GM21619 (cell line): ENCODE results near the gene KIAA1143.

Experiments used
- ATAC-seq: cut with Tn5 transposase; IDR thresholded peaks from one replicate; pipeline ENCODE4 v1.9.1; 2021; ENCODE audit not compliant: unreplicated experiment

KIAA1143 gene

GRCh38 chr3:44761424-44762169 lies at the start of gene KIAA1143, which contains the start of gene KIF15:
Gene KIAA1143, minus strand, starts transcription at chr3:44761619. Its CDS starts 17 bp downstream, at chr3:44761602.
Gene KIF15, plus strand, starts transcription at chr3:44761794. Its CDS starts 72 bp downstream, at chr3:44761866.
- ATAC-seq, result peak; percentile 89

DNA sequence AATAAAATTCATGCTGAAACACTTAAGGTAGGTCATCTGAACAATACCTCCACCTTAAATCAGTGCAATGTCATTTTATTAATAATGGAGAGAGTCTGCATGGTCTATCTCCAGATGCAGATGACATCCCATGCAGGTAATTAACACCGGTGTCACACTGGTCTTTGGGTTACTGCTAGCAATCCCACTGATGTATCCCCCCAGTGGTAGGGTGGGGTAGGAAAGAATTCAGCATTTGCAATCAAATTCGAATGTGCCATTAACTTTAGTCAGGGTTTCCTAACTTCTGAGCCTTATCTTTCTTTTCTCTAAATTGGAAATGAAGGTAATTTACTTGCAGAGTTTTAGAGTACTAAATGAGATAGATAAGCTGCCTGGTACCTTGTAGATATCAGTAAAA lies 44.5 kb upstream of the KIAA1143 start:
- no peak for ATAC-seq

GRCh38 chr3:44803298-44803697 lies 41.9 kb upstream of the KIAA1143 start:
- ATAC-seq, result peak; percentile 81

GRCh38 chr3:44802011-44802410 lies 40.6 kb upstream of the KIAA1143 start:
- ATAC-seq, result no peak

DNA sequence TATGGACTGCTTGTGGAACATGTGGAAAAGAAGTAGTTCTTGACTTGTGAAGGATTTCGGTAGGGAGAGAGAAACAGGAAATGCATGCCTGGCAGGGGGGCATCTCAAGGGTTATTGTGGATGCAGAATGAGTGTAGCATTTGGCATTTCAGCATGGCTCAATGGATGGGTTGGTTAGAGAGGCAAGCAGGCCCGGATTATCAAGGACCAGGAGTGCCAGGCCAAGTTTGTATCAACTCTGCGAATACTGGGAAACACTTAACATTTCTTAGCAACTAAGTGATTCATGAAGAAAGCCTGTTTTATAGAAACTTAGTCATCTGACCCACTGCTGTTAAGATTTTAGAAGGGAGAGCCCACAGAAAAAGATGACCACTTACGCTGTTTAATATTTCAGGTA lies 33.8 kb upstream of the KIAA1143 start:
- ATAC-seq, result no peak

DNA sequence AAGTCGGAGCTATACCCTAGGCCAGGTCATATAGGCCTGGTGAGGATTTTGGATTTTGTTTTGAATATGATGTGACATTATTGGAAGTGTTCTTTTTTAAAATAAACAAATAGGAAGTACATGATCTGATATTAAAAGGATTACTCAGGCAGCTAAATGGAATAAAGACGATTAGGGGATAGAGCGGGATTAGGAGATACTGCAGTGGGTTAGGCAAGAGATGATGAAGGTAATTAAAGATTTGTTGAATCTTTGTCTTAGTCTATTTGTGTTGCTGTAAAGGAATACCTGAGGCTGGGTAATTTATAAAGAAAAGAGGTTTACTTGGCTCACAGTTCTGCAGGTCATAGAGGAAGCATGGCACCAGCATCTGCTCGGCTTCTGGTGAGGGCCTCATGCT lies 21.5 kb upstream of the KIAA1143 start:
- ATAC-seq, result no peak

GRCh38 chr3:44772099-44772442 lies 10.7 kb upstream of the KIAA1143 start:
- ATAC-seq, result no peak

DNA sequence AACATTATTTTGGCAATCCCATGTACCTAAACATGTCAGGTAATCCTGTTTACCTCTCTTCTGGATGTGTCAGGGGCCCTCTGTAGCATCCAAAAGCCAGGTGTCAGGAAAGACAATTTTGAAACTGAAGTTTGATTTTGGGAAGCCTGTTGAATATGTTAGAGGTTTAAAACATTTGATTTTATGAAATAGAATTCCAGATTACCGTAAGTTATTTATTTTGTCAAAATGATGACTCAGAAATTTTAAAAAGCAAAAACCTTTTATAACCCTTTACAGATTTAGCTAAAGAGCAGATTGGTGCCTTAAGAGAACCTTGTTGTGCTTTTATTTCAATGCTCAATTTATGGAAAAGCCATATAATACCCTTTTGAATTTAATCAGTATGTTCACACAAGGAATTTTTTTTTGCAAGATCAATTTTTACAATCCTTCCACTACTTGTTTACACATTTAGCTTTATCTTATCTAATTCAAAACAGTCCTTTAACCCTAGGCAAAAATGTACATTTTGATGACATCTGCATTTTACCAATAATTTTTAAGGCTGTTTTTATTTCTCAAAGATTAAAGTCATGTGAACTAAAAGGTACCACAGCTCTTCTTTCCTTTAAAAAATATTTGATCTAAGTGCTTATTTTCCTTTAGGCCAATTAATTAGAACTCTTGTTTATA lies 10.1 kb upstream of the KIAA1143 start:
- ATAC-seq, result no peak

- no peak for ATAC-seq
Measured at GRCh38 chr3:44764248-44764647, 2.8 kb upstream of the KIAA1143 start.

DNA sequence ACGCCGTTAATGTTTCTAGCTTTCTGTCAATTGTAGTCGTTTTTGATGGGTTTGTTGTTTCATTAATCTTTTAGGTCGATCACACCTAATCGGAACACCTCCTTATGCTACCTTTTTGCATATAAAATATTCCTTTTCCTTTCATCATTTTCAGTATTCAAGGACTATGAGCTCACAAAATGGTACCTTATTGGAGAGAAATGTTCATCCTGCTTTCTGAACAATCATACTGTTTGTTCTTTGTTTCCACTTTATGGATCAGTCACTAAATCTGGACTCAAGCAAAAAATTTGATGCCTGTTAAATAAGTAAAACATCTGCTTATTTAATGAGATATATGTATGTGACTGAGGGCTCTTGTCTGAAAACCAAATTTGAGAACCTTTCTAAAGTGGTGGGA lies 1.3 kb upstream of the KIAA1143 start:
- no peak for ATAC-seq

- no peak for ATAC-seq
Measured at GRCh38 chr3:44762170-44762677, 805 bp upstream of the KIAA1143 start.

- no peak for ATAC-seq
Measured at GRCh38 chr3:44761101-44761423, 357 bp downstream of the KIAA1143 start.

GRCh38 chr3:44734646-44735168 lies 26.7 kb downstream of the KIAA1143 start:
- no peak for ATAC-seq

- ATAC-seq, result peak; percentile 90
Measured at GRCh38 chr3:44729384-44729910, 32.0 kb downstream of the KIAA1143 start, which contains the start of gene ZNF501. Gene ZNF501, plus strand, starts transcription at chr3:44729635. Its CDS starts 4,787 bp downstream, at chr3:44734422.

GRCh38 chr3:44722103-44722401 lies 39.4 kb downstream of the KIAA1143 start:
- no peak for ATAC-seq

DNA sequence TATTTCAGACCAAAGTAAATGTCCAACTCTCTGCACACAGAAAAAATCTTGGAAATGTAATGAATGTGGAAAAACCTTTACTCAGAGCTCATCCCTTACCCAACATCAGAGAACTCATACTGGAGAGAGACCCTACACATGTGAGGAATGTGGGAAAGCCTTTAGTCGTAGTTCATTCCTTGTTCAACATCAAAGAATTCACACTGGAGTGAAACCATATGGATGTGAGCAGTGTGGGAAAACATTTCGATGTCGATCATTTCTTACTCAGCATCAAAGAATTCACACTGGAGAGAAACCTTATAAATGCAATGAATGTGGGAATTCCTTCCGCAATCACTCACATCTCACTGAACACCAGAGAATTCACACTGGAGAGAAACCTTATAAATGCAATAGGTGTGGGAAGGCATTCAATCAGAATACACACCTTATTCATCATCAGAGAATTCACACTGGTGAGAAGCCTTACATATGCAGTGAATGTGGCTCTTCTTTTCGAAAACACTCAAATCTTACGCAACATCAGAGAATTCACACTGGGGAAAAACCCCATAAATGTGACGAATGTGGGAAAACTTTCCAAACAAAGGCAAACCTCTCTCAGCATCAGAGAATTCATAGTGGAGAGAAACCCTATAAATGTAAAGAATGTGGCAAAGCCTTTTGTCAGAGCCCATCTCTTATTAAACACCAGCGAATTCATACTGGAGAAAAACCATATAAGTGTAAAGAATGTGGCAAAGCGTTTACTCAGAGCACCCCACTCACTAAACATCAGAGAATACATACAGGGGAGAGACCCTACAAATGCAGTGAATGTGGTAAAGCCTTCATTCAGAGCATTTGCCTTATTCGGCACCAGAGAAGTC lies 40.0 kb downstream of the KIAA1143 start:
- no peak for ATAC-seq

GRCh38 chr3:44712455-44713075 lies 48.9 kb downstream of the KIAA1143 start, which contains the start of gene ZNF502:
Gene ZNF502, plus strand, starts transcription at chr3:44712660. Its CDS starts 7,602 bp downstream, at chr3:44720262.
- ATAC-seq, result no peak
